Astrocyte (in vitro differentiated cells and primary cell): ENCODE measurements around the gene PIK3C2G.

ENCODE experiments used
- CTCF ChIP-seq: IDR thresholded peaks from 2 replicates; pipeline ENCODE4 v1.5.1; 2011; ENCODE audit warnings: low read depth, mild to moderate bottlenecking, inconsistent platforms, low read length, moderate library complexity; ENCODE audit not compliant: insufficient read depth
- EZH2 ChIP-seq: IDR thresholded peaks from 2 replicates; pipeline ENCODE4 v1.6.1; 2012; ENCODE audit warnings: mild to moderate bottlenecking, low read length, inconsistent platforms; ENCODE audit not compliant: insufficient read depth

DNA sequence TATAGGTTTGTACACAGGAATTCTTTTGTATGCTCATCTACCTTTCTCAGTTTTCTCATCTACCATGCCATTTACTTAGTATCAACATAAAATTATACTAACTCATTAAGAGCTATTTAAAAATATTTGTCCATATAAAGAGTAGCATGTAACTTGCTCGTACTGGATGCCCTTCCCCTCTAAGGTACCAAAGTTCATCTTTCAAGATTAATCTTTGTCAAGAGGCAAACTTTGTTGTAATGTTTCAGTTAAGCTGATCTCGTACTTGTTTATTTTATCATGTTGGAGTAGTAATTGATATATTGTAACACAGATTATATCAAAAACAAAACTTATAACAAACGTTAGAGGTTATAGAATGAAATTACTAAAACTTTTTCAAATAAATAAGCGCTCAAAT is 128.5 kb downstream of the PIK3C2G start:
- TF ChIP-seq EZH2 (no peak), CTCF (no peak)
